GM20431 (cell line): ENCODE measurements around the gene SCML1.

Experiments
- in situ Hi-C: fragments of 300-500 bp; cut with MseI, MboI; formaldehyde crosslinking; loops from one replicate; pipeline ENCODE4 v1.15.0; 2020; ENCODE audit warnings: low sequenced_read_pairs; ENCODE audit not compliant: unreplicated experiment

Gene SCML1

GRCh38 chrX:17737986-17738713 lies 857 bp downstream of the SCML1 start:
- in situ Hi-C loops: no loop called here

GRCh38 chrX:17738737-17739535 lies 1.6 kb downstream of the SCML1 start:
- in situ Hi-C loops: no loop called here

GRCh38 chrX:17740137-17741122 lies 3.1 kb downstream of the SCML1 start:
- in situ Hi-C loops: no loop called here

GRCh38 chrX:17741123-17741511 lies 3.8 kb downstream of the SCML1 start:
- in situ Hi-C loops: no loop called here

- in situ Hi-C loops: no loop called here
Observed at GRCh38 chrX:17743913-17744312, 6.6 kb downstream of the SCML1 start.

- in situ Hi-C loops: no loop called here
Observed at GRCh38 chrX:17744896-17745523, 7.7 kb downstream of the SCML1 start.

GRCh38 chrX:17747692-17748091 lies 10.4 kb downstream of the SCML1 start:
- in situ Hi-C loops: no loop called here

GRCh38 chrX:17748684-17749083 lies 11.4 kb downstream of the SCML1 start:
- in situ Hi-C loops: no loop called here

GRCh38 chrX:17750436-17750835 lies 13.1 kb downstream of the SCML1 start:
- in situ Hi-C loops: no loop called here

- in situ Hi-C loops: no loop called here
Observed at GRCh38 chrX:17758382-17758781, 21.1 kb downstream of the SCML1 start.

- in situ Hi-C loops: no loop called here
Observed at GRCh38 chrX:17759990-17760389, 22.7 kb downstream of the SCML1 start.

- in situ Hi-C loops: no loop called here
Observed at GRCh38 chrX:17767734-17768133, 30.4 kb downstream of the SCML1 start.

GRCh38 chrX:17768997-17769396 lies 31.7 kb downstream of the SCML1 start:
- in situ Hi-C loops: no loop called here

- in situ Hi-C loops: no loop called here
Observed at GRCh38 chrX:17769701-17770269, 32.5 kb downstream of the SCML1 start.

- in situ Hi-C loops: no loop called here
Observed at GRCh38 chrX:17773221-17773876, 36.1 kb downstream of the SCML1 start.

GRCh38 chrX:17774053-17774452 lies 36.8 kb downstream of the SCML1 start:
- in situ Hi-C loops: no loop called here

- in situ Hi-C loops: no loop called here
Observed at GRCh38 chrX:17778997-17779396, 41.7 kb downstream of the SCML1 start.

- in situ Hi-C loops: no loop called here
Observed at GRCh38 chrX:17779434-17779833, 42.1 kb downstream of the SCML1 start.
